ENCODE measurements around the gene LCOR.
"Not testable (repeated sequence)": the region's sequence is repeated elsewhere in the genome, so short reads cannot be mapped to it uniquely, and the experiment has no call there.

The LCOR gene

DNA sequence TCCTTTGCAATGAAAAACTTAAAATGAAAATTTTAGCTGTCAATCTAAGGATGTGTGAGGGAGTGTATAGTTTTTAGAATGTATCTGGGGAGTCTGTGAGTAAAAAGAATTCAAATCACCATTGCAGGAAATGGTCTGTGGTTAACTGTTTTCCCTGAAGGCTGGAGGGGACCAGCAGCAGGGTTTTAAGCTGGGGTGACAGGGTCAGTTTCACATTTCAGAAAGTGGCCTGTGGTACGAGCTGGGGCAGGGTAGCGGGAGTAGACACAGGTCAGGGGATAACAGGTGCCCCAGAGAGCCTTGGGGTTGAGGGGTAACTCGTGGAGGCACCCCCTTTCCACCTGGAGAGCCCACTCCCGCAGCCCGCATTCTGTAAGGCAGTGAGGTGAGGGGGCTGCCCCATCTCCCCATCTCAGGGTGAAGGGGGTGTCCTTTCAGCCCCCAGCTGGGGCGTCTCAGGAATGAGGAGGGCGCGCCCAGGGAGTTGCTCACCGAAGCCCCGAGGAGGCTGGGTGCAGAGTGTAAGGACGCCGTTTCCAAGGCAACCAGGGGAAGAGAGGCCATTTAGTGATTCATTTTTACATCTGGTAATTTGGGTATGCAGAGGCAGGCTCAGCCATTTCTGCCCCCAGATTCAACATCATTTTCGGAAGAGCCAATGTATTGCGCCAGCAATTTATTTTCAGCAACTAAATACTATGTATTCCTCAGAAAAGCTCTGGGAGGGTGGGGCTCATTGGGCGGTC, 184.8 kb downstream of the LCOR start:
- DNase-seq = peak; percentile 19

DNA sequence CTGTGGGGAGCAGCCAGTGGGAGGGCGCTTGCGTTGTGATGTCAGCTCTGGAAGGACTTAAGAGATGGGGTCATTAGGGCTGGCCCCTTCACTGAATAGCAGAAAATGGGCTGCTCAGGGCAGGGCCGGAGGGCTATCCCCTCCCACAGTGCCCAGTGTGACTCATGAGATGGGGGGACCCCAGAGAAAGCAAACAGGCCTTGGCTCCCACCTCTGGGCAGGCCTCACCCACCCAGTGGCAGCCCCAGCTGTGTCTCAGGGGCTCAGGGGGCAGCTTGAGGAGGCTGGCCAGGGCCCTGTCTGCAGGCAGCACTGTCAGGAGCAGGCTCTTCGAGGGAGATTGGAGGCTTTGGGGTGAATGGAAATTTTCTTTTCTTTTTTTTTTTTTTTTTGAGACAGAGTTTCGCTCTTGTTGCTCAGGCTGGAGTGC, 185.4 kb downstream of the LCOR start:
- no peak for DNase-seq

DNA sequence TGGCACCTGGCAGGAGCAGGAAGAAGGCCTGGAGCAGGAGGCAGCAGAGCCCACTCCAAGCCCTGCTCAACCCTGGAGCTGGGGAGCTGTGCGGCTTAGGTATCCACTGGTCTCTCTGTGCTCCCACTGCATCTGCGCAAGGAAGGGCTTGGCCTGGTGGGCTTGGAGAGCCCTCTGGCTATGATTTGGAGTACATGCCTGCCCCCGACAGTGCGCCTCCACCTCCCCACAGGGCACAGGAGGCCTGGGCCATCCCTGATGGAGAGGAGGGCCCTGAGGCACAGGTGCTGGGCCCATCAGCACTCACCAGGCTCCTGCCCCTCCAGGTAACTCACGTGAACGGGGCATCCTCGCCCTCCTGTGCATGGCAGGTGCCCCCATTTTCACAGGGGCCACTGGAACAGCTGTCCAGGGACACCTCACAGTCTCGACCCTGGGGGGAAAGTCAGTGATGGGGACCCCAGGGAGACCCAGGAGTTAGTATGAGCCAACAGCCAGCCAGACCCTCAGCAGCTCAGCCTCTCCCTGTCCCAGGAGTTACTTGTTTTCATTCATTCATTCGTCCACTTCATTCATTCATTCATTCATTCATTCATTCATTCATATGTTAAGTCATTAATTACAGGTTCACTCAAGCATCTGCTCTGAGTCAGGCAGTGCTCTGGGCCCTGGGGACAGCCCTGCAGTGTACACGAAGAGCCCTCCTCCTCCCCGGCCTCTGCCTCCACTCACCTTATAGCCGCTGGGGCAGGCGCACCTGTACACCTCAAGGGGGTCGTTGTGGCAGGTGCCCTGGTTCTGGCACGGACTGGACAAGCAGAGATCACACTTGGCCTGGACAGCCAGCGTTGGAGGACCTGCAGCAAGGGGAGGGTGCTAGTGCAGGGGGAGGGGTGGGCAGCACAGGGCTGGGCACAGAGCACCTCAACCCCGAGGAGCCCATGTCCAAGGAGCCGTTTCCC, 186.4 kb downstream of the LCOR start:
- DNase-seq = no peak

DNA sequence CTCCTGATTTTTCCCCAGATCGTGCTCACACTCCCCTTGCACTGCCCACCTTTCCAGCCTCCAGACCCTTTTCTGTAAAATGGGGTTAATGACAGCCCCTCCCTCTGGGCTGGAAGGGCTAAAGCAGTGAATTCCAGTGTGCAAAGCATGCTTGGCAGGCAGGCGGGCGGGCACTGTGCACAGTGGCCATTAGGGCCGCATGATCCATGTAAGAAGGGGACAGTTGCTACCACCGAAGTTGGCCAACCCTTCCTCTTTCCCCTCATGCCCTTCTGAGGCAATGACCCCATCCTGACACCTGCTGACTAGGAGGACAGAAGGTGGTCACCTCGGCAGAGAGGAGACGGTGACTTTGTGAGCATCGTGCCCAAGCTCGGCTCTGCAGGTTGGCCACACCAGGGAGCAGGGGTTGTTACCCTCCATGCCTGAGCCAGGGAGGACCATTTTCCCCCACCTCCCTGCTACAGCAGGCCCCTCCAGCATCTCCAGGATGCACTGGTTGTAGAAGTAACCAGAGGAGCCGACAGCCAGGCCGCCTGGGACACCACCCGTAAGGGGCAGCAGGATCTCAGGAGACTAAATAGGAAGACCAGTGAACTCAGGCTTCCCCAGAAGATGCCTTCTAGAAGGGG, 187.2 kb downstream of the LCOR start:
- no peak for DNase-seq

DNA sequence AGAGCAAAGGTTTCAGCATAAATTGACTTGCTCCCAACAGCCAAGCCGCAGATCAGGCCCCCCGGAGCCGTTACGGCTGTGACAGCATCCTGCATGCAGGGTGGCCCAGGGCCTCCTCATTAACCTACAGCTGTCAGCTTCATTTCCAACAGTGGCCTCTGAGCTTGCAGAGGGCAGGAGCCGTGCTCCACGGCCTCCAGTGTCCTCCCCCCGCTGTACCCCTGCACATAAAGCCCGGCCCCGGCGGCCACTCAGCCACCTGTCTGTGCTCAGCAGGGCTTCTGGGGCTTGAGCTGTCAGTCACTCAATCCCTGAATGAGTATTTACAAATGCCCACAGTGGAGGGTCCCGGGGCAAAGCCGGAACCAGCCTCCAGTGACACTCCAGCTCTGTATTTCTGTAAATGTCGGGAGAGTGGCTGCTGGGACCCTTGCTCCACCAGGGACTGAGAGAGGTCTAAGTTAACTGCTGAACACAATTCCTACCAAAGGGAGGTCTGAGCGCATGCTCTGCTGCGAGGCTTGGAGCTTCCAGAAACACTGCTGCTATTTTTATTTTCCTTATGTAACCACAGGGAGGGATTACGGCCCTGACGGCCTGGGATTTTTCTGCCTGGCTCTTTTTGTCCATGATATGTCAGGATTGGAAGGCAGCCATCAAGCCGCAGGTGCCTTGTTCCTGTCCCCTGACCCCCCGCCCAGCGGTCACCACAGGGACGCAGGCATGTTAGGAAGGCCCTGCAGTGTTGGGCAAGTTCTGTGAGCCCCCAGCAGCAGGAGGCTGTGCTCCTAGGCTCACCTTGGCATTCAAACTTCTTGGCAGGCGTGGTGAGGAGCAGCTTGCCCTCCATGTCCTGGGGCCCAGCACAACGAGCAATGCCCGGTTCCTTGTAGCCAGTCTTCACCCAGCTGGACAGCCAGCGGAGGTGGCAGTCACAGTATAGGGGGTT, 188.6 kb downstream of the LCOR start:
- peak; percentile 14 for DNase-seq

DNA sequence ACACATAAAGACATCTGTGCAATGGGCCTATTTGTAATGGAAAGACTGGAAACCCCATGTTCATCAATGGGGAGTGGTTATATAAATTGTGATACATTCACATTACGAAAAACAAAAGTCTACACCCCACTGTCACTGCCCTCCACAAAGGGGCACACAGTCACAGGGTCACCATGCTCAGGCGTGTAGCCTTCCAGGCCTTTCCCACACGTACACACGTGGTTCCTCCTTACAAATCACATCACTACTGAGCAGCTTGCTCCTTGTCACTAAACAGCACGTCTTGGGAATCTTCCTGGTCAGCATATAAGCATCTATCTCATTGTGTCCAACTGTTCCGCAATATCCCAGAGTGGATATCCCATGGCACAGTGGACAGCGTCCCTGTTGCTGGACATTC, 190.5 kb downstream of the LCOR start:
- no peak for DNase-seq

DNA sequence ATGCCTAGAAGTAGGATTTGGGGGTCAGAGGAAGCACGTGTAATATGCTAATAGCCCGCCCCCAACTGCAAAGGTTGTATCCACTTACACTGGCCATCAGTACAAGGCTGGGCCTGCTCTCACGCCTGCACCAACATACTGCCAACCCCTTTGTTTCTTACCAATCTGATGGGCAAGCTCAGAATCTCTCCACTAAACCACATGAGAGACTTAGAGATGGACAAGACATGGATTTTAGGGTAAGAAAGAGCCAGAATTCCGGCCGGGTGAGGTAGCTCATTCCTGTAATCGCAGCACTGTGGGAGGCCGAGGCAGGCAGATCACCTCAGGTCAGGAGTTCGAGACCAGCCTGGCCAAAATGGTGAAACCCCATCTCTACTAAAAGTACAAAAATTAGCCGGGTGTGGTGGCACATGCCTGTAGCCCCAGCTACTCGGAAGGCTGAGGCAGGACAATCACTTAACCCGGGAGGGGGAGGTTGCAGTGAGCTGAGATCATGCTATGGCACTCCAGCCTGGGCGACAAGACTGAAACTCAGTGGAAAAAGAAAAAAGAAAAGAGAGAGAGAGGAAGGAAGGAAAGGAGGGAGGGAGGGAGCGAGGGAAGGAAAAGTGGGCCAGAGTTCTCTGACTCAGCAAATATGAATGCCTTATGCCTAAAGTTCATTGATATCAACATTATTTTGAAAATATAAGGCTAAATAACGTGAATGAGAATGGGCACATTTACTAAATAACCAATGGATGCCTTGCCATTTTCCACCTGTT, 191.5 kb downstream of the LCOR start:
- DNase-seq = no peak

DNA sequence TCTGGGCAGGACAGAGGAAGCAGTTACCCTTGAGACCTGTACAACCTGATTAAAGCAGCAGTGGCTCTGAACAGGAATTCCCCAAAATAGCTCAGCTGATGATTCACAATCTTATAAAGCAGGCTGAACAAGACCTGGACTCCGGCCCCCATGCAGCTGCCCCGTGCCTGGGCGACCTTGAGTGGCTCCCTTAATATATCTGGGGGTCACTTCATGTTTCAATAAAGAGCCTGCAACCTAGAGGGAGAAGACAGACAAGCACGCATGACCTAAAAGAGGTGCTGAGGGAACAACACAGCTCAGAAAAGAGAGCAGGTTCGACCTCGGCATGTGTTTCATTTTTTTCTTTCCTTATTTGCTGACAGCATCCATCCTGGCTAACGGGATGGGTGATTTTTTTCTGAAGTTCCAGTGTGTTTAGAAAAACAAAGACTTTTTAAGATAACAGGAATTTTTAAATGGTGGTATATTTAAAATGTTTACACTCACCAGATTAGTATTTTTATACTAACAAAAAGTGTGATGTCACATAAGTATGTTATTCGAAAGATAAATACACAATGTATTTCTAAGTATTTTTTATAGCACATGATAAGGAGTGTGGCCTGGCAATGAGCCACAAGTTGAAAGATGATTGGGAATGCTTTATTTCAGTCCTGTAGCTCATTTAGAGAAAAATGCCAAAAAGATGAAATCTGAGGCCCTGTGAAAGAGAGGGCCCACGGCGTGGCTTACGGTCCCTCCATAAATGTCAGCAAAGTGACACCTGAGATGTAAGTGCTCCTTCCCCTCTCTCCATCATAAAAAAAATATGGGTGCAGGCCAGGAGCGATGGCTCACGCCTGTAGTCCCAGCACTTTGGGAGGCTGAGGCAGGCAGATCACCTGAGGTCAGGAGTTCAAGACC, 192.3 kb downstream of the LCOR start:
- peak; percentile 84 for DNase-seq

DNA sequence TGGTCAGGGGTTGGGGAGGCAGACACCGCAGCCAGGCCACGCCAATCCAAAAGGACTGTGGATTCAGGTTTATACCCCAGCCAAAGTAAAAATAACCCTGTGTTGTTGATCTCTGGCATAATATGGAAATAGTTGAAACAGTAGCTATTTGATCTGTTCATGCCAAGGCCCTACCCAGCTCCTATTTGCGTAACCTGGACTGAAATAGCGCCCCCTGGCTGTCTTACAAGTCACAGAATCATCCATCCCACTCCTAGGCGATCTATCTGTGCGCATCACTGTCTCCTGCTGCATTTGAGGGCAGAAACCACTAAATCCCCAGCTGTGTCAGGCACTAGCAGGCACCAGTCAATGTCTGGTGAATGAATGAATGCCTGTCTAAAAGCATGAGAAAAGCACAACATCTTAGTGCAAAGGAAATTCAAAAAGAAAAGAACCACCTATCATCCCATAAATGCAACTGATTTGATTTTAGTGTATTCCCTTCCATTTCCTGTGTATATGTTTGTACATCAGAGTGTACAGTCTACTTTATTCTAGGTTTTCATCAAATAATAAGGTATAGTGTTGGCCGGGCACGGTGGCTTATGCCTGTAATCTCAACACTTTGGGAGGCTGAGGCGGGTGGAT, 193.6 kb downstream of the LCOR start:
- peak; percentile 45 for DNase-seq

DNA sequence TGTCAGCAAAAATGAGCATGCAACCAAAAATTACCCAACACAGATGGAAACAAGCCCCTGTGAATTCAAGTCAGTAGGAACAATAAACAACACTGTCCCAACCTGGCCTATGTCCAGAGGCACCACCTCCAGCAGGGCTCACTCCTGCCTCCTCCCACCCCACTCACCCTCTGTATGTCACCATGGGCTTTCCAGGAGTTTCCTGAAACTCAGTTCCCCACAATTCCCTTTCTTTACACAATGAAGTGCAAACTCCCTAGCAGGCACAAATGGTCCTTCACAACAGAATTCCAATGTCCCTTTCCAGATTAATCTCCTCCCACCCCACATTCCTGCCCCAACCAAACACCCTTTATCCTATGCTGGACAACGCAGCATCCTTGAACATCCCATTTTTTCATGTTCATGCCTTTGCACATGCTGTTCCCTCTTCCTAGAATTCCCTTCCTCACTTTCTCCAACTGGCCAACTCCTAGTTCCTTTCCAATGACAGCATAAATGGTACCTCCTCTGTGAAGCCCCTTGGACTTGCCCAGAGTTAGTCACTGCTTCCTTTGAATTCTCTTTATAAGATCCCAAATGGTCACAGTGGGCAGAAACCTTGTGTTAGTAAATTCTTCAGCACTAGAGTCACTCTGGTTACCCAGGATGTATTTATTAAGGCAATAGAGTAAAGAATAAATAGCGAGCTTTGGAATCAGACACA, 196.2 kb downstream of the LCOR start:
- DNase-seq = peak; percentile 69

DNA sequence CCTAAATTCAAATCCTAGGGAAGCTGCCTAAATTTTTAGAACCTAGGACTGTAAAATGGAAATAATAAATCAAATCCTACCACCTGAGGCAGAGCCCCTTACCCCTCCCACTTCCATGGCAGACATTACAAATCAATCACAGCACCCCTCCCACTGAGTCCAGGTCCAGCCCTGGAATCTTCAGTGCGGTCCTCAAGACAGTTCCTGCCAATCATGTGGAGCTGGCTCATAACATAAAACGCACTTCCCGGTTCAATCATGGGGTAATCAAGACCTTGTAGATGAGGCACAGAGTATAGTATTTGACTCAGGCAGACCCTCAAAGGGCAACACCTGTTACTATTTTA, 196.7 kb downstream of the LCOR start:
- DNase-seq = no peak

DNA sequence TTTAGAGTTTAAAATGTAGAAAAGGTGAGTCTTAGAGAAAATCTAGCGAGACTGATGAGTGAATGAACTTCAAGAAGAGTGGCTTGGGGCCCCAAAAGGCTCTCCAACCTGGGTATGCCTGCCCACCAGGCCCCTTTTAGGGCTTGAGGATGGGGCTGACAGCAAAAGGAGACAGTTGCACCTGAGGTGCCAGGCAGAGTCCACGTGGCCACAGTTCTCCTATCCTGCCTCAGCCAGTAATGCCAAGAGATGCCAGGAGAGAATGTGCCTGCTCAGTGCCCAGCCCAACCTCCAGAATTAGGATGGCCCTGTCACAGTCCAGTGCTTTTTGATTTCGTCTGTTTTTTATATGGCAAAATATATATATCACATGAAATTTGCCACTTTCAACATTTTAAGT, 197.2 kb downstream of the LCOR start:
- no peak for DNase-seq

DNA sequence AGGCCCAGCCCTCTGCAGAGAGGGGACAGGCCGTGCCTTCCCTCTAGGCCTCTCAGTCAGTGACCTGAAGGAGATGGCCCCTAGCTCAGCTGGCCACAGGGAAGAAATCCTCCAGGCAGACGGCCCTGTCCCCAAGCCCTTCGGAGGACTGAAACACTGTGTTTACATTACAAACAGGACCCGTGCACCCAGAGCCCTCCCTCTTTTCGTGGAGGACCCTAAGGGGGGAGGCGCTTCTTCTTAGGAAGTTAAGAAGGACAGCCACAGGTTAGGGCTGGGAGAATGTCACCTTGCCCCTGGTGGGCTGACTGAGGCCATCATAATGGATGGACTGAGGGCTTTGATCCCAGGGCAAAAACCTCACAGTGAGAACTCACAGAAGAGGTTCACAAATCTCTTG, 198.8 kb downstream of the LCOR start:
- DNase-seq = no peak

DNA sequence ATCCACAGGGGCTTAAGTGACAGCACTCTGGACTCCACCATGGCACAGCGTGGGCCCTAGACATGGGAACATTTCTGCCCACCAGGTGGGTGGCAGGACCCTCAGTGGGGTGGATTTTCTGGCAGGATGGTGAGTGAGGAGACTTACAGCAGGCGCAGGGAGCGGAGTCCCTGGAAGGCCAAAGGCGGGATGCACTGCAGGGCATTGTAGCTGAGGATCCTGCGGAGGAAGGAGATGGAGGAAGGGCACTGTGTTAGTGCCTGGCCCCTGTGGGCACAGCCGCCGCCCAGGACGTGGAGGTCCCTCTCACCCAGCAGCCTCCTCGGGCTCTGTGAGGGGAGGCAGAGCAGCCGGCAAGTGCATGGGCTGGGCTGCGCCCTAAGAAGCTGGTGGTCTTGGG, 199.4 kb downstream of the LCOR start:
- no peak for DNase-seq

DNA sequence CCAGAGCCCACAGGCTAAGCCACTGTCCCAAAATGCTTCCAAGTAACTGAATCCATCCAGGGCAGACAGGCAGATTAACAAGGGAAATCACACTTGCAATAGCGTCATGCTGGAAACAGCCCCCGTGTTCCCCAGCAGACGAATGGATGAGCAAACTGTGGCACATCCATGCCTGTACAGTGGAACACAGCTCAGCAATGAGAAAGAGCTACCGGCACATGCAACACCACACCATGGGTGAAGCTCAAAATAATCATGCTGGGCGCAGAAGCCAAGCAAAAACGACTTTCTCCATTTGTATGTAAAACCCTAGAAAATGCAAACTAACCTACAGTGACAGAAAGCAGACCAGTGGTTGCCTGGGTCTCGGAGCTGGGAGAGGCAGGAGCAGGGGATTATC, 200.5 kb downstream of the LCOR start:
- DNase-seq = no peak

DNA sequence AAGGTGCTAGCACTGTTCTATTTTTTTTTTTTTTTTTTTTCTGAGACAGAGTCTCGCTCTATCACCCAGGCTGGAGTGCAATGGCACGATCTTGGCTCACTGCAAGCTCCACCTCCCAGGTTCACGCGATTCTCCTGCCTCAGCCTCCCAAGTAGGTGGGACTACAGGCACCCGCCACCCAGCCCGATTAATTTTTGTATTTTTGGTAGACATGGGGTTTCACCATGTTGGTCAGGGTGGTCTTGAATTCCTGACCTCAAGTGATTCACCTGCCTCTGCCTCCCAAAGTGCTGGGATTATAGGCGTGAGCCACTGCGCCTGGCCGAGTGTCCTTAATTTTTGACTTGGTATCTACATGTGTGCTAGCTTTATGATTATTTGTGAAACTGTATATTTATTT, 201.7 kb downstream of the LCOR start:
- DNase-seq = not testable (repeated sequence)

DNA sequence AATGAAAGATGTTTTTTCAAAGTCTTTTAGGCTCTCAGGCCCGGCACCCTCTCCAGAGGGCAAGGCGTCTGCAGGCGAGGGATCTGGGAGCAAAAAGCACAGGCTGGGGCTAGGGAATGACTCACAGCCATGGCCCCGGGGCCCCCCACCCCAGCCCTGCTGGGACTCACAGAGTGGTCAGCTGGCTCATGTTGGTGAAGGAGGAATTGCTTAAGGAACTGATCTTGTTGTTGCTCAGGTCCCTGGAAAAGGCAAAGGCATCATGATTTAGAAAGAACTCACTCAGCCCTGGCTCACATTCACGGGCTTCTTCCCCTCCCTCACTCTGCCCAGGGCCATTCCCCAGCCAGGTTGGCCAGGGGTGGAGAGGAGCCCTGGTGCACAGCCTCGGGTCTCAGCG, 202.2 kb downstream of the LCOR start:
- DNase-seq = no peak

DNA sequence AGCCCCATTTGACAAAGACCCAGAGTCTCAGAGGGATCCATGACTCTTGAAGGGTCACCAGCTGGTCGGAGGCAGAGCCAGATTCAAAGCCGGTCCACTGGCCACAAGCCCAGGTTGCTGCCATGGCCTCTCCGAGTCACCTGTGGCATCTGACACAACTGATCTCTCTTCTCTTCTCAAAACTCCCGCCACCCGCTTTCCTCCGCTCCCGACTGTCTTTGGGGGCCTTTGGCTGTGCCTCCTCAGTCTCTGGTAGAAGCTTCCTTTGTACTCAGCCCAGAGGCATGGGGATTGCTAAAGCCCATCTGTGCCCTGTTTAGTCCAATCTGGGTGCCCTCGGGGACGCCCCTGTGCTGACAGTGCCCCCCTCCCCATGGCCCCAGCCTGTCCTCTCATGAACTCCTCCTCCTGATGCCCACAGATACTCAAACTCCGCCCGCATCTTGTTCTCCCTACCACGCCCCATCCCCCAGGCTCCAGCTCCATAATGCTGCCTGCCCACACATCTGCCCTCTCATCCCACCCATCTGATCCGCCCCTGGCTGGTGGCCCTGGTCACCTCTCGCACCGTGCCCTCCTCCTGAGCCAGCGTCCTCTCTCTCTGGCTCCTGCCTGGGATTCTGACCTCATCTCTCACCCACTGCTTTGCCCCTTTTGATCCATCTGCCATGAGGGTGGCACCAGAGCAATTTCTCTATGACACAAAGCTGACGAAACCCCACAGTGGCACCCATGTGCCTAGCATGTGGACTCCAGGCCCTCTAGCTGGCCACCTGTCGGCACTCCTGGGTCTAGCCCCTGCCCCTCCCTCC, 203.1 kb downstream of the LCOR start:
- no peak for DNase-seq

Measured in fibroblast of skin of right biceps (primary cell).